GM23338 (cell line): ENCODE results near the gene S100Z. TPM values are rescaled to one million over a fixed set of nuclear protein-coding genes. Genes with fewer than 3 reads are reported as not detected.

ENCODE experiments used
- ATAC-seq: fragments of 200-7000 bp; cut with Tn5 transposase; 3 replicates; pipeline ENCODE4 v1.9.1; 2020
- DNase-seq: peaks from one replicate; pipeline ENCODE4 v3.0.0-alpha.2; 2015; ENCODE audit warnings: low spot score
- H2AFZ ChIP-seq: fragments of 200-600 bp; sonication (generic); 2 replicates; pipeline ENCODE4 v1.8.0; 2016; ENCODE audit warnings: antibody characterized with exemption, mild to moderate bottlenecking, moderate library complexity
- H3F3A ChIP-seq: fragments of 200-600 bp; sonication (generic); replicated peaks from 2 replicates; pipeline ENCODE4 v1.8.0; 2017; ENCODE audit warnings: antibody characterized with exemption, mixed run types, low read depth
- H3K27ac ChIP-seq: fragments of 200-600 bp; sonication (generic); 2 replicates; pipeline ENCODE4 v1.6.1; 2016; ENCODE audit warnings: low read depth
- H3K27me3 ChIP-seq: fragments of 200-600 bp; sonication (generic); 2 replicates; pipeline ENCODE4 v1.8.0; 2016; ENCODE audit warnings: mild to moderate bottlenecking, mixed run types, moderate library complexity; ENCODE audit not compliant: insufficient read depth
- H3K36me3 ChIP-seq: fragments of 200-600 bp; sonication (generic); 2 replicates; pipeline ENCODE4 v1.8.0; 2016; ENCODE audit warnings: mild to moderate bottlenecking; ENCODE audit not compliant: insufficient read depth
- H3K4me1 ChIP-seq: fragments of 200-600 bp; sonication (generic); 2 replicates; pipeline ENCODE4 v1.8.0; 2016; ENCODE audit warnings: mild to moderate bottlenecking, moderate library complexity; ENCODE audit not compliant: insufficient read depth
- H3K4me2 ChIP-seq: fragments of 200-600 bp; sonication (generic); 2 replicates; pipeline ENCODE4 v1.7.1; 2017; ENCODE audit warnings: mixed run types
- H3K4me3 ChIP-seq: fragments of 200-600 bp; sonication (generic); 2 replicates; pipeline ENCODE4 v1.6.1; 2016; ENCODE audit warnings: mixed run types
- H3K79me2 ChIP-seq: fragments of 200-600 bp; sonication (generic); replicated peaks from 2 replicates; pipeline ENCODE4 v1.8.0; 2017; ENCODE audit warnings: mild to moderate bottlenecking; ENCODE audit not compliant: insufficient read depth
- H3K9me2 ChIP-seq: fragments of 200-600 bp; sonication (generic); 2 replicates; pipeline ENCODE4 v1.8.0; 2017; ENCODE audit not compliant: insufficient read depth
- H4K20me1 ChIP-seq: fragments of 200-600 bp; sonication (generic); replicated peaks from 2 replicates; pipeline ENCODE4 v1.8.0; 2017; ENCODE audit warnings: mild to moderate bottlenecking; ENCODE audit not compliant: insufficient read depth
- H3K27ac Mint-ChIP-seq: 2 replicates; pipeline ENCODE4 v1.8.0; 2020; ENCODE audit warnings: inconsistent platforms, mild to moderate bottlenecking, moderate library complexity, mixed read lengths
- H3K27me3 Mint-ChIP-seq: 3 replicates; pipeline ENCODE4 v1.8.0; 2022; ENCODE audit warnings: low read depth, mild to moderate bottlenecking, moderate library complexity, mixed read lengths, inconsistent platforms; ENCODE audit not compliant: insufficient read depth, poor library complexity
- H3K36me3 Mint-ChIP-seq: 3 replicates; pipeline ENCODE4 v1.8.0; 2021; ENCODE audit warnings: low read depth, mild to moderate bottlenecking, inconsistent platforms, moderate library complexity, mixed read lengths
- H3K4me1 Mint-ChIP-seq: 3 replicates; pipeline ENCODE4 v1.8.0; 2020; ENCODE audit warnings: mild to moderate bottlenecking, inconsistent platforms, mixed read lengths
- H3K4me3 Mint-ChIP-seq: 3 replicates; pipeline ENCODE4 v1.8.0; 2021; ENCODE audit warnings: moderate library complexity, mild to moderate bottlenecking, inconsistent platforms, mixed read lengths
- H3K9me3 Mint-ChIP-seq: 3 replicates; pipeline ENCODE4 v1.8.0; 2020; ENCODE audit warnings: moderate library complexity, mild to moderate bottlenecking, inconsistent platforms, mixed read lengths
- CREB1 ChIP-seq: fragments of 250-450 bp; sonication (Bioruptor Pico); IDR thresholded peaks from 2 replicates; pipeline ENCODE4 v1.5.0; 2020; ENCODE audit warnings: low read depth, mild to moderate bottlenecking, moderate library complexity
- ETS1 ChIP-seq: IDR thresholded peaks from 2 replicates; pipeline ENCODE4 v1.6.1; 2016; ENCODE audit warnings: antibody characterized with exemption
- EZH2 ChIP-seq: fragments of 200-600 bp; sonication (generic); IDR thresholded peaks from one replicate; pipeline ENCODE4 v1.8.0; 2017; ENCODE audit warnings: antibody characterized with exemption, mild to moderate bottlenecking, low read depth; ENCODE audit not compliant: unreplicated experiment
- EZH2phosphoT487 ChIP-seq: fragments of 200-600 bp; sonication (generic); IDR thresholded peaks from one replicate; pipeline ENCODE4 v1.8.1; 2018; ENCODE audit warnings: antibody characterized with exemption; ENCODE audit not compliant: unreplicated experiment
- JUNB ChIP-seq: IDR thresholded peaks from one replicate; pipeline ENCODE4 v1.6.1; 2016; ENCODE audit warnings: antibody characterized with exemption; ENCODE audit not compliant: unreplicated experiment
- NANOG ChIP-seq: IDR thresholded peaks from 2 replicates; pipeline ENCODE4 v1.6.1; 2016; ENCODE audit warnings: antibody characterized with exemption, borderline replicate concordance
- POLR2AphosphoS5 ChIP-seq: IDR thresholded peaks from 2 replicates; pipeline ENCODE4 v1.6.1; 2016; ENCODE audit warnings: antibody characterized with exemption, low read depth
- REST ChIP-seq: IDR thresholded peaks from one replicate; pipeline ENCODE4 v1.6.1; 2018; ENCODE audit warnings: antibody characterized with exemption; ENCODE audit not compliant: unreplicated experiment
- STAT1 ChIP-seq: IDR thresholded peaks from one replicate; pipeline ENCODE4 v1.6.1; 2016; ENCODE audit warnings: antibody characterized with exemption; ENCODE audit not compliant: unreplicated experiment
- ZNF114 ChIP-seq: fragments of 250-450 bp; sonication (Bioruptor Pico); IDR thresholded peaks from 2 replicates; pipeline ENCODE4 v1.5.0; 2020; ENCODE audit warnings: mild to moderate bottlenecking, moderate library complexity
- ZNF331 ChIP-seq: fragments of 250-450 bp; sonication (Bioruptor Pico); IDR thresholded peaks from 2 replicates; pipeline ENCODE4 v1.5.0; 2020; ENCODE audit warnings: low read depth, mild to moderate bottlenecking, moderate library complexity
- polyA plus RNA-seq: library from polyadenylated mRNA; unstranded; fragments of >200 nt; fragmentation: Nextera tagmentation; extraction: Ambion mirVana; gene quantifications from 2 replicates; pipeline ENCODE4 v1.2.1, GENCODE V29; 2016
- total RNA-seq: library from RNA; depleted of rRNA; stranded (reverse); fragments of >200 nt; shearing (Covaris generic); gene quantifications from 2 replicates; pipeline ENCODE4 v1.2.3, GENCODE V29; 2014
- TF ChIP-seq, protein P1 (sequence below), 2 experiments: fragments of 200-600 bp in 1 of 2; sonication (generic) in 1 of 2; conservative IDR thresholded peaks; 2 replicates each; pipeline versions ENCODE4 v1.5.1 to v1.6.1; 2016 to 2017; ENCODE audit warnings: antibody characterized with exemption in 2 of 2, low read depth in 2 of 2, mild to moderate bottlenecking in 2 of 2, moderate library complexity in 1 of 2
- TF ChIP-seq, protein P2 (sequence below): fragments of 250-450 bp; sonication (Bioruptor Pico); IDR thresholded peaks from 2 replicates; pipeline ENCODE4 v1.5.0; 2020; ENCODE audit warnings: mild to moderate bottlenecking, moderate library complexity

Gene S100Z
- total and polyA plus RNA-seq, 2 experiments from 2014 or later: not detected

DNA sequence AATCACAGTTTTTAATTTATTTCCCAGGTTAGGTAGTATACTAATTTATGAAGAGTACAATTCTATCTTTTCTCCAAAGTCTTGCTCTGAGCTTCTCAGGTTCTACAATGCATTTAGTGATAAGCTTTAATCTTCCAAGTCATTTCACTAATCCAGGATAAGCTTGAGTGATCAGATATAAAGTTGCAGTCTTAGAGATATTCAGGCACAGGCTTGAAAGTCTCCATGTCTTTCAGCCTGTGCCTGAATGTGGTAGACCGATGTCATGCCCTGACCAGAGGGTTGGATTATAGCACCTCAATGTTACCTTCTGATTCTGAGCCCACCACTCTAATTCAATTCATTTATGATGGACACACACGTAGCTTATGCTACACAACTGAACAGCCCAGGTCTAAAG, 106.2 kb downstream of the S100Z start:
- H3K36me3 Mint-ChIP-seq: no peaks in the 10 kb centered on the region
- no peak overlapping the region for H3K4me3 ChIP-seq
- H3K9me2 ChIP-seq: no peaks in the 10 kb centered on the region
- peaks cover 54% of the 10 kb centered on the region for H3K27me3 ChIP-seq
- H3F3A ChIP-seq: no peaks in the 10 kb centered on the region
- peaks cover 44% of the 10 kb centered on the region for H3K27me3 Mint-ChIP-seq
- H2AFZ ChIP-seq: no peak overlapping the region
- no peak overlapping the region for H3K27ac Mint-ChIP-seq
- H3K36me3 ChIP-seq: no peaks in the 10 kb centered on the region
- TF ChIP-seq JUNB (no peak), ETS1 (no peak), ZNF331 (CRISPR knock-in tag) (no peak), ZNF114 (CRISPR knock-in tag) (no peak), POLR2AphosphoS5 (no peak), CREB1 (CRISPR knock-in tag) (no peak), NANOG (no peak), REST (no peak), EZH2phosphoT487 (no peak), STAT1 (no peak), EZH2 (no peak)
- TF ChIP-seq, protein P1, sequence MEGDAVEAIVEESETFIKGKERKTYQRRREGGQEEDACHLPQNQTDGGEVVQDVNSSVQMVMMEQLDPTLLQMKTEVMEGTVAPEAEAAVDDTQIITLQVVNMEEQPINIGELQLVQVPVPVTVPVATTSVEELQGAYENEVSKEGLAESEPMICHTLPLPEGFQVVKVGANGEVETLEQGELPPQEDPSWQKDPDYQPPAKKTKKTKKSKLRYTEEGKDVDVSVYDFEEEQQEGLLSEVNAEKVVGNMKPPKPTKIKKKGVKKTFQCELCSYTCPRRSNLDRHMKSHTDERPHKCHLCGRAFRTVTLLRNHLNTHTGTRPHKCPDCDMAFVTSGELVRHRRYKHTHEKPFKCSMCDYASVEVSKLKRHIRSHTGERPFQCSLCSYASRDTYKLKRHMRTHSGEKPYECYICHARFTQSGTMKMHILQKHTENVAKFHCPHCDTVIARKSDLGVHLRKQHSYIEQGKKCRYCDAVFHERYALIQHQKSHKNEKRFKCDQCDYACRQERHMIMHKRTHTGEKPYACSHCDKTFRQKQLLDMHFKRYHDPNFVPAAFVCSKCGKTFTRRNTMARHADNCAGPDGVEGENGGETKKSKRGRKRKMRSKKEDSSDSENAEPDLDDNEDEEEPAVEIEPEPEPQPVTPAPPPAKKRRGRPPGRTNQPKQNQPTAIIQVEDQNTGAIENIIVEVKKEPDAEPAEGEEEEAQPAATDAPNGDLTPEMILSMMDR (conservative IDR thresholded peaks at IDR 0.05; ENCODE audit: low read depth in 2 of 2): no peak
- TF ChIP-seq, protein P2, sequence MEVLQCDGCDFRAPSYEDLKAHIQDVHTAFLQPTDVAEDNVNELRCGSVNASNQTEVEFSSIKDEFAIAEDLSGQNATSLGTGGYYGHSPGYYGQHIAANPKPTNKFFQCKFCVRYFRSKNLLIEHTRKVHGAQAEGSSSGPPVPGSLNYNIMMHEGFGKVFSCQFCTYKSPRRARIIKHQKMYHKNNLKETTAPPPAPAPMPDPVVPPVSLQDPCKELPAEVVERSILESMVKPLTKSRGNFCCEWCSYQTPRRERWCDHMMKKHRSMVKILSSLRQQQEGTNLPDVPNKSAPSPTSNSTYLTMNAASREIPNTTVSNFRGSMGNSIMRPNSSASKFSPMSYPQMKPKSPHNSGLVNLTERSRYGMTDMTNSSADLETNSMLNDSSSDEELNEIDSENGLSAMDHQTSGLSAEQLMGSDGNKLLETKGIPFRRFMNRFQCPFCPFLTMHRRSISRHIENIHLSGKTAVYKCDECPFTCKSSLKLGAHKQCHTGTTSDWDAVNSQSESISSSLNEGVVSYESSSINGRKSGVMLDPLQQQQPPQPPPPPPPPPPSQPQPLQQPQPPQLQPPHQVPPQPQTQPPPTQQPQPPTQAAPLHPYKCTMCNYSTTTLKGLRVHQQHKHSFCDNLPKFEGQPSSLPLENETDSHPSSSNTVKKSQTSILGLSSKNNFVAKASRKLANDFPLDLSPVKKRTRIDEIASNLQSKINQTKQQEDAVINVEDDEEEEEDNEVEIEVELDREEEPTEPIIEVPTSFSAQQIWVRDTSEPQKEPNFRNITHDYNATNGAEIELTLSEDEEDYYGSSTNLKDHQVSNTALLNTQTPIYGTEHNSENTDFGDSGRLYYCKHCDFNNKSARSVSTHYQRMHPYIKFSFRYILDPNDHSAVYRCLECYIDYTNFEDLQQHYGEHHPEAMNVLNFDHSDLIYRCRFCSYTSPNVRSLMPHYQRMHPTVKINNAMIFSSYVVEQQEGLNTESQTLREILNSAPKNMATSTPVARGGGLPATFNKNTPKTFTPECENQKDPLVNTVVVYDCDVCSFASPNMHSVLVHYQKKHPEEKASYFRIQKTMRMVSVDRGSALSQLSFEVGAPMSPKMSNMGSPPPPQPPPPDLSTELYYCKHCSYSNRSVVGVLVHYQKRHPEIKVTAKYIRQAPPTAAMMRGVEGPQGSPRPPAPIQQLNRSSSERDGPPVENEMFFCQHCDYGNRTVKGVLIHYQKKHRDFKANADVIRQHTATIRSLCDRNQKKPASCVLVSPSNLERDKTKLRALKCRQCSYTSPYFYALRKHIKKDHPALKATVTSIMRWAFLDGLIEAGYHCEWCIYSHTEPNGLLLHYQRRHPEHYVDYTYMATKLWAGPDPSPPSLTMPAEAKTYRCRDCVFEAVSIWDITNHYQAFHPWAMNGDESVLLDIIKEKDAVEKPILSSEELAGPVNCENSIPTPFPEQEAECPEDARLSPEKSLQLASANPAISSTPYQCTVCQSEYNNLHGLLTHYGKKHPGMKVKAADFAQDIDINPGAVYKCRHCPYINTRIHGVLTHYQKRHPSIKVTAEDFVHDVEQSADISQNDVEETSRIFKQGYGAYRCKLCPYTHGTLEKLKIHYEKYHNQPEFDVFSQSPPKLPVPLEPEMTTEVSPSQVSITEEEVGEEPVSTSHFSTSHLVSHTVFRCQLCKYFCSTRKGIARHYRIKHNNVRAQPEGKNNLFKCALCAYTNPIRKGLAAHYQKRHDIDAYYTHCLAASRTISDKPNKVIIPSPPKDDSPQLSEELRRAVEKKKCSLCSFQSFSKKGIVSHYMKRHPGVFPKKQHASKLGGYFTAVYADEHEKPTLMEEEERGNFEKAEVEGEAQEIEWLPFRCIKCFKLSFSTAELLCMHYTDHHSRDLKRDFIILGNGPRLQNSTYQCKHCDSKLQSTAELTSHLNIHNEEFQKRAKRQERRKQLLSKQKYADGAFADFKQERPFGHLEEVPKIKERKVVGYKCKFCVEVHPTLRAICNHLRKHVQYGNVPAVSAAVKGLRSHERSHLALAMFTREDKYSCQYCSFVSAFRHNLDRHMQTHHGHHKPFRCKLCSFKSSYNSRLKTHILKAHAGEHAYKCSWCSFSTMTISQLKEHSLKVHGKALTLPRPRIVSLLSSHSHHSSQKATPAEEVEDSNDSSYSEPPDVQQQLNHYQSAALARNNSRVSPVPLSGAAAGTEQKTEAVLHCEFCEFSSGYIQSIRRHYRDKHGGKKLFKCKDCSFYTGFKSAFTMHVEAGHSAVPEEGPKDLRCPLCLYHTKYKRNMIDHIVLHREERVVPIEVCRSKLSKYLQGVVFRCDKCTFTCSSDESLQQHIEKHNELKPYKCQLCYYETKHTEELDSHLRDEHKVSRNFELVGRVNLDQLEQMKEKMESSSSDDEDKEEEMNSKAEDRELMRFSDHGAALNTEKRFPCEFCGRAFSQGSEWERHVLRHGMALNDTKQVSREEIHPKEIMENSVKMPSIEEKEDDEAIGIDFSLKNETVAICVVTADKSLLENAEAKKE (CRISPR knock-in tag): no peak
- no peak overlapping the region for H3K4me2 ChIP-seq
- DNase-seq (no peak), ATAC-seq (no peak)
- H3K79me2 ChIP-seq: no peaks in the 10 kb centered on the region
- no peak overlapping the region for H3K27ac ChIP-seq
- H3K4me1 ChIP-seq: peaks cover 6% of the 10 kb centered on the region; the same call in 1 of the 2 replicates
- H3K9me3 Mint-ChIP-seq: no peaks in the 10 kb centered on the region
- peaks cover 16% of the 10 kb centered on the region; the same call in 2 of the 3 replicates for H3K4me1 Mint-ChIP-seq
- H3K4me3 Mint-ChIP-seq: no peak overlapping the region
- H4K20me1 ChIP-seq: no peaks in the 10 kb centered on the region
